ENCODE data around the gene BRI3.

BRI3 gene

GRCh38 chr7:98252425-98253054 is 28.9 kb upstream of the BRI3 start:
- no peak for DNase-seq (ENCODE audit: low spot score)

GRCh38 chr7:98254516-98254915 is 27.0 kb upstream of the BRI3 start:
- DNase-seq (ENCODE audit: low spot score): no peak

GRCh38 chr7:98254951-98255610 is 26.4 kb upstream of the BRI3 start:
- no peak for DNase-seq (ENCODE audit: low spot score)

GRCh38 chr7:98256431-98256830 is 25.1 kb upstream of the BRI3 start:
- DNase-seq (ENCODE audit: low spot score): no peak

GRCh38 chr7:98257701-98258100 is 23.8 kb upstream of the BRI3 start:
- no peak for DNase-seq (ENCODE audit: low spot score)

GRCh38 chr7:98265841-98266271 is 15.6 kb upstream of the BRI3 start:
- DNase-seq (ENCODE audit: low spot score): no peak

- no peak for DNase-seq (ENCODE audit: low spot score)
Measured at GRCh38 chr7:98266840-98267239, 14.6 kb upstream of the BRI3 start.

- DNase-seq (ENCODE audit: low spot score): no peak
Measured at GRCh38 chr7:98267303-98267702, 14.2 kb upstream of the BRI3 start.

- no peak for DNase-seq (ENCODE audit: low spot score)
Measured at GRCh38 chr7:98276241-98276761, 5.2 kb upstream of the BRI3 start.

GRCh38 chr7:98278408-98278807 is 3.1 kb upstream of the BRI3 start:
- no peak for DNase-seq (ENCODE audit: low spot score)

- DNase-seq (ENCODE audit: low spot score): no peak
Measured at GRCh38 chr7:98278936-98279335, 2.5 kb upstream of the BRI3 start.

- no peak for DNase-seq (ENCODE audit: low spot score)
Measured at GRCh38 chr7:98280296-98280695, 1.2 kb upstream of the BRI3 start.

GRCh38 chr7:98281757-98282606 is 496 bp downstream of the BRI3 start:
- DNase-seq (ENCODE audit: low spot score): no peak

GRCh38 chr7:98282703-98283102 is 1.2 kb downstream of the BRI3 start:
- DNase-seq (ENCODE audit: low spot score): no peak

- DNase-seq (ENCODE audit: low spot score): peak; percentile 73
Measured at GRCh38 chr7:98283127-98283886, 1.8 kb downstream of the BRI3 start.

- no peak for DNase-seq (ENCODE audit: low spot score)
Measured at GRCh38 chr7:98283887-98284222, 2.4 kb downstream of the BRI3 start.

GRCh38 chr7:98284335-98285036 is 3.0 kb downstream of the BRI3 start:
- peak; percentile 93 for DNase-seq (ENCODE audit: low spot score)

- DNase-seq (ENCODE audit: low spot score): no peak
Measured at GRCh38 chr7:98285157-98286092, 3.9 kb downstream of the BRI3 start.

- DNase-seq (ENCODE audit: low spot score): peak; percentile 60
Measured at GRCh38 chr7:98286093-98286539, 4.6 kb downstream of the BRI3 start.

Data from kidney capillary endothelial cell (primary cell).